H1 (cell line): ENCODE measurements around the gene RUSF1. TPM values are rescaled to one million over a fixed set of nuclear protein-coding genes. Genes with fewer than 3 reads are reported as not detected.

Experiments
- EZH2 ChIP-seq: fragments of 200-600 bp; sonication (generic); IDR thresholded peaks from 2 replicates; pipeline ENCODE4 v1.7.1; 2012; ENCODE audit warnings: low read depth, mild to moderate bottlenecking, moderate library complexity, low read length, inconsistent platforms; ENCODE audit not compliant: severe bottlenecking
- polyA plus RNA-seq, 7 experiments: library from polyadenylated mRNA; depleted of rRNA in 3 of 7; stranded (reverse) in 5 of 7; unstranded in 2 of 7; fragments of >200 nt in 5 of 7; fragments of 200-250 nt in 2 of 7; gene quantifications; 1 replicate in 5 of 7; 2 replicates in 1 of 7; 4 replicates in 1 of 7; pipeline versions ENCODE4 v1.2.1 to v1.2.3, GENCODE V29; 2011 to 2013; ENCODE audit warnings: missing spikeins in 2 of 7, mixed read lengths in 2 of 7
- total RNA-seq: library from RNA; stranded (reverse); fragmentation: NEBNext Ultra II Directional; extraction: Animal tissue kit (Norgen Biotek cat#: 25700); gene quantifications from 2 replicates; pipeline ENCODE4 v1.2.1, GENCODE V29; 2021

RUSF1 gene
- total and polyA plus RNA-seq, 2 of the 8 experiments (the other 6 are each of a cell fraction or from before 2014, with no cell fraction given) = 22.5 to 33.7 TPM

GRCh38 chr16:31531096-31531495 is 22.9 kb upstream of the RUSF1 start (continued):
- no peak for TF ChIP-seq EZH2
